Loucy (cell line): Measurements from ENCODE around the gene DNA2.

ENCODE experiments used
- H2AFZ ChIP-seq: fragments of 200-600 bp; sonication (generic); 2 replicates; pipeline ENCODE4 v1.6.0; 2016; ENCODE audit warnings: antibody characterized with exemption, mild to moderate bottlenecking, low read length, moderate library complexity
- H3F3A ChIP-seq: fragments of 200-600 bp; 2 replicates; pipeline ENCODE4 v1.6.0; 2016; ENCODE audit warnings: antibody characterized with exemption, low read depth, mild to moderate bottlenecking
- H3K27me3 ChIP-seq: fragments of 200-600 bp; sonication (generic); 2 replicates; pipeline ENCODE4 v1.6.1; 2014; ENCODE audit warnings: low read length, mild to moderate bottlenecking; ENCODE audit not compliant: insufficient read depth, poor library complexity, severe bottlenecking
- H3K36me3 ChIP-seq: fragments of 200-600 bp; sonication (generic); 2 replicates; pipeline ENCODE4 v1.6.1; 2016; ENCODE audit warnings: low read length; ENCODE audit not compliant: insufficient read depth
- H3K4me1 ChIP-seq: fragments of 200-600 bp; sonication (generic); 2 replicates; pipeline ENCODE4 v1.5.1; 2014; ENCODE audit warnings: low read length, mild to moderate bottlenecking; ENCODE audit not compliant: insufficient read depth, poor library complexity, severe bottlenecking
- H3K4me2 ChIP-seq: fragments of 200-600 bp; sonication (generic); 2 replicates; pipeline ENCODE4 v1.6.0; 2014; ENCODE audit warnings: antibody characterized with exemption, low read length, low read depth, mild to moderate bottlenecking; ENCODE audit not compliant: poor library complexity, severe bottlenecking
- H3K4me3 ChIP-seq: fragments of 200-600 bp; sonication (generic); 2 replicates; pipeline ENCODE4 v1.5.1; 2014; ENCODE audit warnings: low read length, mild to moderate bottlenecking, mixed read lengths; ENCODE audit not compliant: poor library complexity, severe bottlenecking
- H3K79me2 ChIP-seq: fragments of 200-600 bp; sonication (generic); 2 replicates; pipeline ENCODE4 v1.6.1; 2014; ENCODE audit warnings: low read length; ENCODE audit not compliant: insufficient read depth
- H3K9ac ChIP-seq: fragments of 200-600 bp; sonication (generic); 2 replicates; pipeline ENCODE4 v1.6.0; 2014; ENCODE audit warnings: mild to moderate bottlenecking, low read depth, low read length, moderate library complexity; ENCODE audit not compliant: poor library complexity, severe bottlenecking
- H3K9me2 ChIP-seq: fragments of 200-600 bp; sonication (generic); replicated peaks from 2 replicates; pipeline ENCODE4 v1.6.1; 2016; ENCODE audit warnings: low read depth, low read length, mixed read lengths
- H3K9me3 ChIP-seq: fragments of 200-600 bp; sonication (generic); 2 replicates; pipeline ENCODE4 v1.6.1; 2014; ENCODE audit warnings: mild to moderate bottlenecking, antibody characterized with exemption, low read length, low read depth; ENCODE audit not compliant: insufficient read depth
- H4K20me1 ChIP-seq: fragments of 200-600 bp; sonication (generic); 2 replicates; pipeline ENCODE4 v1.6.0; 2014; ENCODE audit warnings: antibody characterized with exemption, low read length, mild to moderate bottlenecking; ENCODE audit not compliant: insufficient read depth, poor library complexity, severe bottlenecking
- EZH2phosphoT487 ChIP-seq: fragments of 200-600 bp; IDR thresholded peaks from 2 replicates; pipeline ENCODE4 v1.6.1; 2018; ENCODE audit warnings: antibody characterized with exemption, mild to moderate bottlenecking, moderate library complexity, borderline replicate concordance
- TF ChIP-seq, protein P1 (sequence below): fragments of 200-600 bp; sonication (generic); conservative IDR thresholded peaks from 2 replicates; pipeline ENCODE4 v1.5.1; 2014; ENCODE audit warnings: mild to moderate bottlenecking, antibody characterized with exemption, low read length

DNA2 gene

DNA sequence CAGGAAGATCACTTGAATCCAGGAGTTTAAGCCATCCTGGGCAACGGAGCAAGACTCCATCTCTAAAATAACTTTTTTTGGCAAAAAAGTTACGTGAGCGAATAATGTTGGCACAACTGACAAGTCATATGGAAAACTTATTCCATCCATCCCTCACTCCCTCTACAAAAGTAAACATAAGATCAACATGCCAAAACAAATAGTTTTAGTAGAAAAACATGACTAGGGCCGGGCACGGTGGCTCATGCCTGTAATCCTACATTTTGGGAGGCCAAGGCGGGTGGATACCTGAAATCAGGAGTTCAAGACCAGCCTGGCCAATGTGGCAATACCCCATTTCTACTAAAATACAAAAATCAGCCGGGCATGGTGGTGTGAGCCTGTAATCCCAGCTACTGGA is 29.9 kb upstream of the DNA2 start:
- Histone ChIP-seq H3K27me3 (no peaks in the 10 kb centered on the region), H3K9me3 (no peaks in the 10 kb centered on the region), H3K4me3 (no peak overlapping the region), H3F3A (no peaks in the 10 kb centered on the region), H3K9me2 (no peaks in the 10 kb centered on the region), H3K79me2 (no peaks in the 10 kb centered on the region), H3K36me3 (no peaks in the 10 kb centered on the region), H4K20me1 (no peaks in the 10 kb centered on the region), H2AFZ (no peak overlapping the region), H3K4me1 (no peaks in the 10 kb centered on the region), H3K9ac (no peak overlapping the region), H3K4me2 (no peak overlapping the region)
- TF ChIP-seq, protein P1, sequence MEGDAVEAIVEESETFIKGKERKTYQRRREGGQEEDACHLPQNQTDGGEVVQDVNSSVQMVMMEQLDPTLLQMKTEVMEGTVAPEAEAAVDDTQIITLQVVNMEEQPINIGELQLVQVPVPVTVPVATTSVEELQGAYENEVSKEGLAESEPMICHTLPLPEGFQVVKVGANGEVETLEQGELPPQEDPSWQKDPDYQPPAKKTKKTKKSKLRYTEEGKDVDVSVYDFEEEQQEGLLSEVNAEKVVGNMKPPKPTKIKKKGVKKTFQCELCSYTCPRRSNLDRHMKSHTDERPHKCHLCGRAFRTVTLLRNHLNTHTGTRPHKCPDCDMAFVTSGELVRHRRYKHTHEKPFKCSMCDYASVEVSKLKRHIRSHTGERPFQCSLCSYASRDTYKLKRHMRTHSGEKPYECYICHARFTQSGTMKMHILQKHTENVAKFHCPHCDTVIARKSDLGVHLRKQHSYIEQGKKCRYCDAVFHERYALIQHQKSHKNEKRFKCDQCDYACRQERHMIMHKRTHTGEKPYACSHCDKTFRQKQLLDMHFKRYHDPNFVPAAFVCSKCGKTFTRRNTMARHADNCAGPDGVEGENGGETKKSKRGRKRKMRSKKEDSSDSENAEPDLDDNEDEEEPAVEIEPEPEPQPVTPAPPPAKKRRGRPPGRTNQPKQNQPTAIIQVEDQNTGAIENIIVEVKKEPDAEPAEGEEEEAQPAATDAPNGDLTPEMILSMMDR: no peak
- no peak for TF ChIP-seq EZH2phosphoT487

DNA sequence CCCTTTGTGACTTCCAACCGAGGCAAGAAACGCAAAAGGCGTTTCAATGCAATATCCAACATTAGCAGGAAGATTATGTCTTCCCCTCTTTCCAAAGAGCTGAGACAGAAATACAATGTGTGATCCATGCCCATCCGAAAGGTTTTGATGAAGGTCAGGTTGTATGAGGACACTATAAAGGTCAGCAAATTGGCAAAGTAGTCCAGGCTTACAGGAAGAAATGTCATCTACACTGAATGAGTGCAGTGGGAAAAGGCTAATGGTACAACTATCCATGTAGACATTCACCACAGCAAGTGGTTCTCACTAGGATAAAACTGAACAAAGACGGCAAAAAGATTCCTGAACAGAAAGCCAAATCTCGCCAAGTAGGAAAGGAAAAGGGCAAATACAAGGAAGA is 27.8 kb upstream of the DNA2 start:
- Histone ChIP-seq H3K27me3 (no peaks in the 10 kb centered on the region), H2AFZ (no peak overlapping the region), H3F3A (no peaks in the 10 kb centered on the region), H3K9me3 (no peaks in the 10 kb centered on the region), H3K79me2 (no peaks in the 10 kb centered on the region), H3K4me3 (no peak overlapping the region), H3K9ac (no peak overlapping the region), H4K20me1 (no peaks in the 10 kb centered on the region), H3K4me1 (no peaks in the 10 kb centered on the region), H3K4me2 (no peak overlapping the region), H3K9me2 (no peaks in the 10 kb centered on the region), H3K36me3 (no peaks in the 10 kb centered on the region)
- no peak for TF ChIP-seq EZH2phosphoT487
- TF ChIP-seq, protein P1: no peak

DNA sequence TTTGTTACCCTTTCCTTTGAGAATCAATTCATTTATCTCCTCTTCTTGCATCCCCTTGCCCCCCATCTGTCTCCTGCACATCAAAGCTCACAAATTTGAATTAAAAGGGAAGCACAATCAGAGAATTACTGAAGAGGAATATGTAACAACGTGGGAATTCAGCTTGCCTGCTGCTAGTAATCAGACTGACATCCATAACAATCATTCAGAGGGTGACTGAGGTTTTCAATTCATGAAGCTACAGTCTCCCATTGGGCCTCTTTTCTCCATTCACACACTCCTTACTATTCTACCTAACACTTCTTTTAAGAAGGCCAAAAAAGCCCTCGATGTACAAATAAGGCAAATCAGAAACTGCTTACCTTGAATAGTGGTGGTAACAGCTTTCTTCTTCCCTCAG is 24.3 kb upstream of the DNA2 start:
- H3K4me2 ChIP-seq: no peak overlapping the region
- H3K9me2 ChIP-seq: no peaks in the 10 kb centered on the region
- no peaks in the 10 kb centered on the region for H3K79me2 ChIP-seq
- no peak overlapping the region for H3K4me3 ChIP-seq
- H2AFZ ChIP-seq: no peak overlapping the region
- no peaks in the 10 kb centered on the region for H4K20me1 ChIP-seq
- H3K36me3 ChIP-seq: no peaks in the 10 kb centered on the region
- no peaks in the 10 kb centered on the region for H3K9me3 ChIP-seq
- no peaks in the 10 kb centered on the region for H3K27me3 ChIP-seq
- H3F3A ChIP-seq: no peaks in the 10 kb centered on the region
- no peak overlapping the region for H3K9ac ChIP-seq
- no peaks in the 10 kb centered on the region for H3K4me1 ChIP-seq
- no peak for TF ChIP-seq EZH2phosphoT487
- TF ChIP-seq, protein P1: no peak
